Neural cell (in vitro differentiated cells): ENCODE measurements around the gene PLA2G2F. TPM values are rescaled to one million over a fixed set of nuclear protein-coding genes. Genes with fewer than 3 reads are reported as not detected.

ENCODE experiments used
- H2AFZ ChIP-seq: fragments of 200-600, 300-800 bp; sonication (generic), shearing (Covaris generic); 2 replicates; pipeline ENCODE4 v1.6.0; 2014; ENCODE audit warnings: low read depth, mild to moderate bottlenecking, antibody characterized with exemption, low read length, moderate library complexity
- H3F3A ChIP-seq: fragments of 200-600 bp; shearing (Covaris generic); 2 replicates; pipeline ENCODE4 v1.6.1; 2016; ENCODE audit warnings: mild to moderate bottlenecking, moderate library complexity, mixed read lengths, antibody characterized with exemption, low read length; ENCODE audit not compliant: insufficient read depth, poor library complexity, severe bottlenecking
- H3K27ac ChIP-seq: fragments of 200-600, 300-800 bp; sonication (generic), shearing (Covaris generic); 2 replicates; pipeline ENCODE4 v1.5.1; 2014; ENCODE audit warnings: mild to moderate bottlenecking, low read length, moderate library complexity
- H3K27me3 ChIP-seq: fragments of 300-800, 200-600 bp; sonication (generic), shearing (Covaris generic); 2 replicates; pipeline ENCODE4 v1.6.0; 2014; ENCODE audit warnings: mild to moderate bottlenecking, low read depth, low read length, moderate library complexity; ENCODE audit not compliant: insufficient read depth
- H3K36me3 ChIP-seq: fragments of 300-800, 200-600 bp; sonication (generic), shearing (Covaris generic); 2 replicates; pipeline ENCODE4 v1.5.1; 2014; ENCODE audit warnings: mild to moderate bottlenecking, antibody characterized with exemption, low read length, moderate library complexity; ENCODE audit not compliant: insufficient read depth
- H3K4me2 ChIP-seq: fragments of 300-800, 200-600 bp; sonication (generic), shearing (Covaris generic); 2 replicates; pipeline ENCODE4 v1.6.0; 2014; ENCODE audit warnings: mild to moderate bottlenecking, low read length
- H3K4me3 ChIP-seq: fragments of 300-800, 200-600 bp; sonication (generic), shearing (Covaris generic); 2 replicates; pipeline ENCODE4 v1.5.1; 2014; ENCODE audit warnings: mild to moderate bottlenecking, low read length, moderate library complexity
- H3K79me2 ChIP-seq: fragments of 200-600 bp; shearing (Covaris generic); replicated peaks from 2 replicates; pipeline ENCODE4 v1.6.0; 2014; ENCODE audit warnings: mild to moderate bottlenecking, low read length, moderate library complexity; ENCODE audit not compliant: insufficient read depth
- H3K9ac ChIP-seq: fragments of 300-800, 200-600 bp; sonication (generic), shearing (Covaris generic); 2 replicates; pipeline ENCODE4 v1.6.1; 2016; ENCODE audit warnings: mild to moderate bottlenecking, low read length, mixed read lengths
- H3K9me2 ChIP-seq: fragments of 200-600 bp; shearing (Covaris generic); 2 replicates; pipeline ENCODE4 v1.6.1; 2016; ENCODE audit warnings: mild to moderate bottlenecking, low read length, mixed read lengths; ENCODE audit not compliant: insufficient read depth
- H3K9me3 ChIP-seq: fragments of 200-600, 300-800 bp; sonication (generic), shearing (Covaris generic); 2 replicates; pipeline ENCODE4 v1.6.1; 2016; ENCODE audit warnings: mild to moderate bottlenecking, mixed run types, low read length, moderate library complexity, mixed read lengths
- H4K20me1 ChIP-seq: fragments of 200-600 bp; shearing (Covaris generic); 2 replicates; pipeline ENCODE4 v1.6.1; 2016; ENCODE audit warnings: mild to moderate bottlenecking, mixed run types; ENCODE audit not compliant: insufficient read depth
- EP300 ChIP-seq: fragments of 450-650 bp; conservative IDR thresholded peaks from 2 replicates; pipeline ENCODE4 v1.6.1; 2014; ENCODE audit warnings: antibody characterized with exemption, mild to moderate bottlenecking, moderate library complexity; ENCODE audit not compliant: poor library complexity, severe bottlenecking
- EZH2 ChIP-seq: fragments of 200-600, 300-800 bp; shearing (Covaris generic), sonication (generic); IDR thresholded peaks from 2 replicates; pipeline ENCODE4 v1.6.1; 2014; ENCODE audit warnings: antibody characterized with exemption, low read length, borderline replicate concordance, mild to moderate bottlenecking; ENCODE audit not compliant: insufficient read depth, poor library complexity, severe bottlenecking
- MXI1 ChIP-seq: fragments of 450-650 bp; conservative IDR thresholded peaks from 2 replicates; pipeline ENCODE4 v1.6.1; 2014; ENCODE audit warnings: antibody characterized with exemption, mild to moderate bottlenecking; ENCODE audit not compliant: poor library complexity, severe bottlenecking
- POLR2AphosphoS5 ChIP-seq: IDR thresholded peaks from 2 replicates; pipeline ENCODE4 v1.6.1; 2012
- RAD21 ChIP-seq: fragments of 450-650 bp; conservative IDR thresholded peaks from 2 replicates; pipeline ENCODE4 v1.6.1; 2014; ENCODE audit warnings: antibody characterized with exemption, mild to moderate bottlenecking, moderate library complexity
- SMC3 ChIP-seq: fragments of 450-650 bp; conservative IDR thresholded peaks from 2 replicates; pipeline ENCODE4 v1.6.1; 2014; ENCODE audit warnings: antibody characterized with exemption, mild to moderate bottlenecking, moderate library complexity; ENCODE audit not compliant: poor library complexity
- TAF1 ChIP-seq: IDR thresholded peaks from 2 replicates; pipeline ENCODE4 v1.6.1; 2012; ENCODE audit warnings: low read depth
- polyA plus RNA-seq: library from polyadenylated mRNA; depleted of rRNA; stranded (reverse); fragments of >200 nt; gene quantifications from 2 replicates; pipeline ENCODE4 v1.2.3, GENCODE V29; 2014
- TF ChIP-seq, protein P1 (sequence below): IDR thresholded peaks from 2 replicates; pipeline ENCODE4 v1.6.1; 2012; ENCODE audit warnings: borderline replicate concordance
- TF ChIP-seq, protein P2 (sequence below): fragments of 450-650 bp; IDR thresholded peaks from 2 replicates; pipeline ENCODE4 v1.5.1; 2014; ENCODE audit warnings: antibody characterized with exemption, mild to moderate bottlenecking, moderate library complexity; ENCODE audit not compliant: poor library complexity, severe bottlenecking

The PLA2G2F gene
- polyA plus RNA-seq, 1 donor from 2014 or later: not detected

DNA sequence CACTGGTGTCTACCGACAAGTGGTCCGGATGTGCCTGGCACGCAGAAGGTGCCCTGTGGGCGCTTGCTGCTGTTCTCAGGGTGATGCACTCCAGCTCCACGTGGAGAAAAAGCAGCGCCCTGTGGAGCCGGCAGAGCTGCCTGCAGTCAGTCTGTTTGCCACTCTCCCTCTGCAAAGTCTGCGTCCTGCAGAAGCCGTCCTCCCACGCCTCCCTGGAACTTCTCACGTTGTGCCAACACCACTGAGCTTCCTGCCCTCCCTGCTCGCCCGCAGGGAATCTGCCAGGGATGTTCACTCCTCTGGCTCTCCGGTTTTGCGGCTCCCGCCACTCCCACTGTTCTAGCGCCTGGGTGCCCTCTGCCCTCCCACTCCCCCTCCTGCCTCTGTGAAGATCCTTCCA, 26.9 kb downstream of the PLA2G2F start:
- Histone ChIP-seq H3K9ac (no peak overlapping the region), H3K36me3 (no peaks in the 10 kb centered on the region), H3K27ac (no peak overlapping the region), H4K20me1 (no peaks in the 10 kb centered on the region), H3K4me3 (no peak overlapping the region), H3K79me2 (no peaks in the 10 kb centered on the region), H2AFZ (no peak overlapping the region), H3K9me3 (no peaks in the 10 kb centered on the region), H3K9me2 (no peaks in the 10 kb centered on the region), H3K27me3 (no peaks in the 10 kb centered on the region), H3F3A (no peaks in the 10 kb centered on the region), H3K4me2 (no peak overlapping the region)
- TF ChIP-seq, protein P1, sequence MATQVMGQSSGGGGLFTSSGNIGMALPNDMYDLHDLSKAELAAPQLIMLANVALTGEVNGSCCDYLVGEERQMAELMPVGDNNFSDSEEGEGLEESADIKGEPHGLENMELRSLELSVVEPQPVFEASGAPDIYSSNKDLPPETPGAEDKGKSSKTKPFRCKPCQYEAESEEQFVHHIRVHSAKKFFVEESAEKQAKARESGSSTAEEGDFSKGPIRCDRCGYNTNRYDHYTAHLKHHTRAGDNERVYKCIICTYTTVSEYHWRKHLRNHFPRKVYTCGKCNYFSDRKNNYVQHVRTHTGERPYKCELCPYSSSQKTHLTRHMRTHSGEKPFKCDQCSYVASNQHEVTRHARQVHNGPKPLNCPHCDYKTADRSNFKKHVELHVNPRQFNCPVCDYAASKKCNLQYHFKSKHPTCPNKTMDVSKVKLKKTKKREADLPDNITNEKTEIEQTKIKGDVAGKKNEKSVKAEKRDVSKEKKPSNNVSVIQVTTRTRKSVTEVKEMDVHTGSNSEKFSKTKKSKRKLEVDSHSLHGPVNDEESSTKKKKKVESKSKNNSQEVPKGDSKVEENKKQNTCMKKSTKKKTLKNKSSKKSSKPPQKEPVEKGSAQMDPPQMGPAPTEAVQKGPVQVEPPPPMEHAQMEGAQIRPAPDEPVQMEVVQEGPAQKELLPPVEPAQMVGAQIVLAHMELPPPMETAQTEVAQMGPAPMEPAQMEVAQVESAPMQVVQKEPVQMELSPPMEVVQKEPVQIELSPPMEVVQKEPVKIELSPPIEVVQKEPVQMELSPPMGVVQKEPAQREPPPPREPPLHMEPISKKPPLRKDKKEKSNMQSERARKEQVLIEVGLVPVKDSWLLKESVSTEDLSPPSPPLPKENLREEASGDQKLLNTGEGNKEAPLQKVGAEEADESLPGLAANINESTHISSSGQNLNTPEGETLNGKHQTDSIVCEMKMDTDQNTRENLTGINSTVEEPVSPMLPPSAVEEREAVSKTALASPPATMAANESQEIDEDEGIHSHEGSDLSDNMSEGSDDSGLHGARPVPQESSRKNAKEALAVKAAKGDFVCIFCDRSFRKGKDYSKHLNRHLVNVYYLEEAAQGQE: no peak
- TF ChIP-seq RAD21 (no peak), POLR2AphosphoS5 (no peak), EZH2 (no peak), TAF1 (no peak), MXI1 (no peak), EP300 (no peak), SMC3 (no peak)
- TF ChIP-seq, protein P2, sequence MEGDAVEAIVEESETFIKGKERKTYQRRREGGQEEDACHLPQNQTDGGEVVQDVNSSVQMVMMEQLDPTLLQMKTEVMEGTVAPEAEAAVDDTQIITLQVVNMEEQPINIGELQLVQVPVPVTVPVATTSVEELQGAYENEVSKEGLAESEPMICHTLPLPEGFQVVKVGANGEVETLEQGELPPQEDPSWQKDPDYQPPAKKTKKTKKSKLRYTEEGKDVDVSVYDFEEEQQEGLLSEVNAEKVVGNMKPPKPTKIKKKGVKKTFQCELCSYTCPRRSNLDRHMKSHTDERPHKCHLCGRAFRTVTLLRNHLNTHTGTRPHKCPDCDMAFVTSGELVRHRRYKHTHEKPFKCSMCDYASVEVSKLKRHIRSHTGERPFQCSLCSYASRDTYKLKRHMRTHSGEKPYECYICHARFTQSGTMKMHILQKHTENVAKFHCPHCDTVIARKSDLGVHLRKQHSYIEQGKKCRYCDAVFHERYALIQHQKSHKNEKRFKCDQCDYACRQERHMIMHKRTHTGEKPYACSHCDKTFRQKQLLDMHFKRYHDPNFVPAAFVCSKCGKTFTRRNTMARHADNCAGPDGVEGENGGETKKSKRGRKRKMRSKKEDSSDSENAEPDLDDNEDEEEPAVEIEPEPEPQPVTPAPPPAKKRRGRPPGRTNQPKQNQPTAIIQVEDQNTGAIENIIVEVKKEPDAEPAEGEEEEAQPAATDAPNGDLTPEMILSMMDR: no peak

DNA sequence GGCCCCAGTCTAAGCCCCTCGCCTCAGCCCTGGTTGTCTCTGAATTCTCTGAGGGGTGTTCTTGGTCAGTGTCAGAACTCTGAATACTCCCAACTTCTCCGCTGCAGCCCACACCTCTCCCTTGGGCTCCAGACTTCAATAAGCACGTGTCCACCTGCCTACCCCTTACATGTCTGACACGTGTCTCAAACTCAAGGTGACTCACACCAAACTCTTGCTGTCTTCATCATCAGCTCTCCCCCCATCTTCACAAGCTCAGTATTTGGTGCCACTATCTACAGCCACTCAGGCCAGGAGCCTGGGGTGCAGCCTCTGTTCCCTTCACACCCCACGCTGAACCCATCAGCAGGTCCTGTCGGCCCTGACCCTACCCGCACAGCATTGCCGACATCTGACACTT, 28.0 kb downstream of the PLA2G2F start:
- no peaks in the 10 kb centered on the region for H3K36me3 ChIP-seq

More for the DNA sequence above, 28.0 kb downstream of the PLA2G2F start:
- Histone ChIP-seq H3K9me2 (no peaks in the 10 kb centered on the region), H3K4me3 (no peak overlapping the region), H3K9ac (no peak overlapping the region), H3K27ac (no peak overlapping the region), H3K27me3 (no peaks in the 10 kb centered on the region), H3K4me2 (no peak overlapping the region), H3K9me3 (no peaks in the 10 kb centered on the region), H3K79me2 (no peaks in the 10 kb centered on the region), H3F3A (no peaks in the 10 kb centered on the region), H4K20me1 (no peaks in the 10 kb centered on the region), H2AFZ (no peak overlapping the region)
- no peak for TF ChIP-seq POLR2AphosphoS5
- no peak for TF ChIP-seq MXI1
- TF ChIP-seq, protein P1: no peak
- TF ChIP-seq, protein P2: no peak
- no peak for TF ChIP-seq SMC3
